GM12892 (cell line): ENCODE measurements around the gene MYLK2.

Source experiments
- POLR2A ChIP-seq: IDR thresholded peaks from 2 replicates; pipeline ENCODE4 v1.6.1; 2011; ENCODE audit warnings: low read depth, low read length, control low read depth
- TAF1 ChIP-seq: IDR thresholded peaks from 2 replicates; pipeline ENCODE4 v1.6.1; 2011; ENCODE audit warnings: low read depth, mild to moderate bottlenecking, control low read depth, low read length, borderline replicate concordance

DNA sequence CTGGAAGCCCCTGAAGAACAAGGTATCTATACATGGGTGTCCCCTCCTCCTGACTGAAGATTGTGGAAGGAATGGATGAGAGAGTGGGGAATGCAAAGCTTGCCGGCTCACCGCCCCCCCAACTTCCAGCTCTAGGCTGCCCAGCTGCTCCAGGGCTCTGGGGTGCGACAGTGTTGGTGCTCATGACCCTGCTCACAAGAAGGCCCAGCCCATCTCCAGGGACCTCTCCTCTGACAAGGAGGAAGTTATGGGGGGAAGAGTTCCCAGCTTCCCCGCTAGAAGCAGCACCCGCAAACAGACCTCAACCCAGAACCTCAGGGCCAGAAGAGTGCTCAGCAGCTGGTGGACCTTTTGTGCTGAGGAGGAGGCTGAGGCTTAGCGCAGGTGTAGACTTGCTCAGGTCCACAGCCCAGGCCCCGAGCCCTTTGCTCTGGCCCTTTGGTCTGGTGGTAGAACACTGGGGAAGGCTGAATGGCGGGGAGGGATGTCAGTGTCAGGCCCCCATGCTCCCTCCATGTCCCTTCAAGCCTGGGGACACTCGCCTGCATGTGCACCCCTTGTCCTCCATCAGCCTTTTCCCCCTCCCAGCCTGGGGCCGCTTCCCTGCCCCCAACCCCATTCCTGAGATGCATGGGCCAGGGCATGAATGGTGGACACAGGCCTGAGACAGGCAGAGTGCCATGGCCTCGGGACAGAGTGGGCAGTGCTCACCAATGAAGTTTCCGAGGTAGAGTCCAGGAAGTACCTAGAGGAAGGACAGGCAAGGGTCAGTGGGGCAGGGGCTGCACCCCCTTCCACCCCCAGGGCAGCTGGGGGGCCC lies 49.9 kb downstream of the MYLK2 start:
- TF ChIP-seq TAF1 (no peak), POLR2A (no peak)
